HT1080 (cell line): ENCODE results near the gene ZMYND8. TPM values are rescaled to one million over a fixed set of nuclear protein-coding genes. Genes with fewer than 3 reads are reported as not detected.
"Not testable (repeated sequence)": the region's sequence is repeated elsewhere in the genome, so short reads cannot be mapped to it uniquely, and the experiment has no call there.

Experiments used
- DNase-seq: peaks from one replicate; pipeline ENCODE4 v3.0.0-alpha.2; 2015; ENCODE audit warnings: low read depth
- total RNA-seq: library from RNA; depleted of rRNA; stranded (reverse); fragments of >200 nt; shearing (Covaris generic); gene quantifications from 2 replicates; pipeline ENCODE4 v1.2.3, GENCODE V29; 2014

ZMYND8 gene
- total RNA-seq, 1 experiment from 2014 or later = 23.7 TPM

DNA sequence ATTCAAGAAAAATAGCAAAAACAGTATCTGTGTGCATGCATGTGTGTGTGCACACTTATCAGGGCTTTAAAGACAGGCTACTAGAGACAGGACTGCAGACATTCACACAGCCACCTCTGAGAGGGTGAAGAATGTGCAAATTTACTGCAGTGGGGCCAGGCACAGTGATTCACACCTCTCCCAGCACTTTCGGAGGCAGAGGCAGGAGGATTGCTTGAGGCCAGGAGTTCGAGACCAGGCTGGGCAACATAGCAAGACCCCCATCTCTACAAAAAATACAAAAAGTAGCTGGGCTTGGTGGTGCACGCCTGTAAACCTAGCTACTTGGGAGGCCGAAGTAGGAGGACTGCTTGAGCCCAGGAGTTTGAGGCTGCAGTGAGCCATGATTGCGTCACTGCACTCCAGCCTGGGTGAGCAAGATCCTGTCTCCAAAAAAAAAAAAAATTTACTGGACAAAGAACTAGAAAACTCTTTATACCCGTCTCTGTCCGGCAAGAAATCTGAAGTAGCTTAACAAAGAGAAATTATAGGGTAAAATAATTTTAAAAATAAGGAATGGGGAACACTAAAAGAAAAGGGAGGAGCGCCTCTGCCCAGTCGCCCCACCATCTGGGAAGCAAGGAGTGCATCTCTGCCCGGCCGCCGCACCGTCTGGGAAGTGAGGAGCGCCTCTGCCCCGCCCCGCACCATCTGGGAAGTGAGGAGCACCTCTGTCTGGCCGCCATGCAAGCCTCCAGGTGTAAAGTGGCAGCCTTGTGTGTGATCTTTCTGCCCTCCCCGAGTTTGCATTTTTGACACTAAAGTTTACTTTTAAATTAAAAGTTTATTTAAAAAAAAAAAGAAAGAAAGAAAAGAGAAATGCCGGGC lies 105.1 kb downstream of the ZMYND8 start:
- no peak for DNase-seq

DNA sequence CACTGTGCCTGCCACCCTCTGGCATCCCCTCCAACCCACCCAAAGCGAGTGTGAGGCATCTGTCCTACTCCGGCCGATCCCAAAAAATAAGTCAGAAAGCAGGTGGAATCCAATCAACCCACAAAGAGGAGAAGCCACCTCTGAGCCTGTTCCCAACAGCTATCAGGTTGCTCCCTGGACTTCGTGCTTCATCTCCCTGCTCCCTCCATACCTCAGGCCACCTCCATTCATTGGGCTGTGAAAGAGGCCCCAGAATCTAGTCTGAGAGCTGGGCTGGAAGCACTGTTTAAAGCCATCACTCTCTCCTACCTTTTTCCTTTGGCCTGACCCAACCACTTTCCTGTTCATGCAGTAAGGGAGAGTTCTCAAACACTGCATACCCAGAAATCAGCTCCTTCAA lies 106.1 kb downstream of the ZMYND8 start:
- no peak for DNase-seq

DNA sequence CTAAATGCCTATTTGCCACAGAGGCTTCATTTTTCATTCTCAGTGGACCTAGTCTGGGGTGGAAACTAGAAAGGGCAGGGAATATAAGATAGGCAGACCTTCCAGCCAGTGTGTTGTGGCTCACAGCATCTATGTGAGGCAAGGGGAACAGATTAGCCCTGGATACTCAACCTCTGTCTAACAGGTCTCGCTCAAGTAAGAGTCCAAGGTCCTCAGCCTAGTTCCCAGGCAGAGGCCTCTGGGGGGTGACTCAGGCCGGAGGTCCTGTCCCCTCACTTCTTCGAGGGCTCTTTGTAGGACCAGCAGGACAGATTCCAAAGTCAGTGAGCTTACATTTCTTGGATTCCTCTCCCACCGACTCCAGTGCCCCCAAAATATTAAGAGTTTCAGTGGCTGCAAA lies 106.6 kb downstream of the ZMYND8 start:
- DNase-seq = no peak

GRCh38 chr20:47248448-47248966 lies 108.0 kb downstream of the ZMYND8 start:
- no peak for DNase-seq

DNA sequence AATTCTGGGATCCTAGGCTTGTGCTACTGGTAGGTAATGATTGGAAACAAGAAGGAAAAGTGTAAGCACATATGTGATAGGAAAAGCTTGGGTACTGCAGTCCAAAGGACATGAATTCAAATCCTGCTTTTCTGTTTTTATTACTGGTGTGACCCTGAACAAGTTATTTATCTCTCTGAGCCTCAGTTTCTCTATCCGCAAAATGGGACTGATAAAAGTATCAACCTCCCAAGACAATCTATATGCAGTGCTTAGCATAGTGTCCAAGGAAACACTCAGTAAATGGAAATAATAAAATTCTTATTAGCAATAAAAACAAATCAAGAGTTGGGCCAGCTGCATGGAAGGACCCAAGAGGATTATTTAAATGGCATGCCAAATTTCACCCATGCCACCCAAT lies 108.5 kb downstream of the ZMYND8 start:
- DNase-seq = no peak

DNA sequence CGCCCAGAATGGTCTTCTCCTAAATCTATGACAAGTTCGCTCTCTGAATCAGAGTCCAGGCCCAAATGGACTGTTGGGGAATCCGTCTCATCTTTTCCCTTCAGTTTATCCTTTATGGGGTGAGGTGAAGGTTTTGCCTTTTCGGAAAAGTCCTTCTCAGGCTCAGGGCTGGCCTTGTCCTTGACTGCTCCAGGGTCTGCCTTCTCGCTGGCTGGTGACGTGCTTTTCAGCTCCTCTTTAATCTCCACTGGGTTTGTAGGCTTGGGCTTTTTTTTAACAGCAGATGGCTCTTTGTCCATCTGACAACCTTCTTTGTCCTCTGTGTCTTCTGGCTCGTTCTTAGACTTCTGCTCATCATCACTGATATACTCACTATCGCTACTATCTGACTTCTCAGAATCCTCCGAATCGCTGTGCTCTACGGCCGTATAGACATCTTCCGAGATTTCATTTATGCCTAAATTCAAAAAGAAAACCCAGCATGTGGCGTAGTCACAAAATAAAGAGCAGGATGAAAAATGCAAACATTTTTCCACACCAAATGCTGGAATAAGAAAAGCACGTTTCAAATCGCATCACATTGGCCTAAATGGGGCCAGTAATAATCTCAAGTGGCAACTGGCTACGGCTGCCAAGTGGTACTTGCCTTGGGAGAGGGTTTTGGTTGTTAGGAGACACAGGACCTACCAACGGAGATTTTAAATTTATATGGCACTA lies 110.3 kb downstream of the ZMYND8 start:
- DNase-seq = no peak

DNA sequence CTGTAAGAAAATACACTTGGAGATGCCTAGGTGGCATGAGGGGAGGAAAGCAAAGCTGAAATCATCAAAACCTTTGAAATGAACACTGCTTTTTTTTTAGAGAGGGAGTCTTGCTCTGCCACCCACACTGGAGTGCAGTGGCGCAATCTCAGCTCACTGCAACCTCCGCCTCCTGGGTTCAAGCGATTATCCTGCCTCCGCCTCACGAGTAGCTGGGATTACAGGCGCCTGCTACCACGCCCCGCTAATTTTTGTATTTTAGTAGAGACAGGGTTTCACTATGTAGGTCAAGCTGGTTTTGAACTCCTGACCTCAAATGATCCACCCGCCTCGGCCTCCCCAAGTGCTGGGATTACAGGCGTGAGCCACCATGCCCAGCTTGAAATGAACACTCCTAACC lies 111.3 kb downstream of the ZMYND8 start:
- DNase-seq = not testable (repeated sequence)

DNA sequence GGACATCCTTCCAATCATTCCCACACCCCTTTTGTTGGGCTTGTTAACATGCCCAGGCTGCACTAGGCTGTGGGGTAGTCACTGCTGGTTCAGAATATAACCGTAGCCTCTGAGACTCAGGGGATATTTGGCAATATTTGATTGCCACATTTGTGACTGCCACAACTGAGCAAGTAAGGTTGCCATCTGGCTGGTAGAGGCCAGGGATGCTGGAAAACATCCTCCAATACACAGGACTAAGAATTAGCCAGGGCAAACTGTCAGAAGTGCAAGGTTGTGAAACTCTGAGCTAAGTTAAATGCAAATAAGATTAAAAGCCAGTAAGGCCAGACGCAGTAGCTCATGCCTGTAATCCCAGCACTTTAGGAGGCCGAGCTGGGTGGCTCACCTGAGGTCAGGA lies 112.0 kb downstream of the ZMYND8 start:
- DNase-seq = no peak

DNA sequence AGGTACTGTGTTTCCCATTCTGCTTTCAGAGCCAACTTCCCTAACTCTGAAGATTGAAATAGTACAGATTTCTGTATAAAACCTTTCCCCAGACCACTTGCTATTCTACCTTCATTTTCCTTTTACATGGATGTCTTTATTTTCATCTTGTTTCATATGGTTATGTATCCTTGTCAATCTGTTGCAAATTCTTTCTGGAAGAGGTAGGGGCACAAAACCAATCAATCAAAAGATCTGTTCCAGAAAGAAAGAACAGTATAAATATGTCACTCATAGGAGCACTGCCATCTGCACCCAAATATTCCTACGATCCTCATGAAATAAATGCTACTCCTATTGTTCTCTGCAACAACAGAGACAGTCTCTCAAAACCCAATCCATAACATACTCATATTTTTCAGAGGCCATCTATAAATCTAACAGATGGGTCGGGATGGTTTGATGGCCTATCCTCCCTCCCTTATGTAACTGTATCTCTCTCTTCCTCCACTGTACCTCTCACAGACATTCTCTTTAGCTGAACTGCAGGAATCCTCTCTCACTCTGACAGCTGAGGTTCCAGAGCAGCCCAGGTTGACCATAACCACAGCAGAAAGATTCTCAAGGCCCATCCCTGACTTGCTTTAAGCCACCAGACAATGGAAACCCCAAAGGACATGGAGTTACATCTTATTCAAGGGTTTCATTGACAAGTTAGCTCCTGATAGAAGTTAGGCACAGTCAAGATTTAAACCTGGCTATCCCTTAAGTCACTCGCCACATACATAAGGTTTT lies 112.8 kb downstream of the ZMYND8 start:
- no peak for DNase-seq

DNA sequence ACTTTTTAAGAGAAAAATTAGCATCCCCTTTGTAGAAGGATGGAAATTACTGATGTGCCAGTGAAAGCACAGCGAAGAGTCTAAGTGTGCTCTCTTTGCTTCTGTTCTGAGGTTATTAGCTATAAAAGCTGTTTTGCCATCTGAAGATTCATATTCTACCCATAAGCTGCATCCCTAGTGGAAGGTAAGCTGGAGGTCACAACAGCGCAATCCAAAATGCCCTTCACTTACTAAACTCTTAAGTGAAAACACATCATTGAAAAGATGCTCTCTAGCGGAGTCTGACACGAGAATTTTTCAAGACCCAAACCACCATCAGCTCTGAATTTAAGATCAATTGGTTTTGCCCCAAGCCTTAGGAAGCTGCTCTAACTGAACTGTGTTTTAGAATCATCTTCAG lies 113.5 kb downstream of the ZMYND8 start:
- no peak for DNase-seq

DNA sequence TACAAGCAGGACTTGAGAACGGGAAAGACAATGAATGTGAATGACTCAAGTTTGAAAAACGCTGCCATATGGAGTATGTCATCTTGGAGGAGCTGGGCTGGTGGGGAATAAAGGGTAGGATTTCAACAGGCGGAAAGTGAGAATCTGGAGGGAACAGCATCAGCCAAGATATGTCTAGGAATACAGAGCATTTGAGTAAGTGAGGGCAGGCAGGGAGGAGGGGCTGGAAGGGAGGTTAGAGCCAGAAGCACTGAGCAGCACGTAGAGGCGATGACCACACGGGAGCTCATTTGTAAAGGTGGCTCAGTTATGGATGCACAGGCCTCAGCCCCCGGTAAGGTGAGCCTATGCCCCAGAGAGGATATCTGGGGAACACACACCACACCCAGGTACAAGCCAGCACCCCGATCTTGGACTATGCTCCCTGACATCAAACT lies 115.1 kb downstream of the ZMYND8 start:
- DNase-seq = peak; percentile 17

DNA sequence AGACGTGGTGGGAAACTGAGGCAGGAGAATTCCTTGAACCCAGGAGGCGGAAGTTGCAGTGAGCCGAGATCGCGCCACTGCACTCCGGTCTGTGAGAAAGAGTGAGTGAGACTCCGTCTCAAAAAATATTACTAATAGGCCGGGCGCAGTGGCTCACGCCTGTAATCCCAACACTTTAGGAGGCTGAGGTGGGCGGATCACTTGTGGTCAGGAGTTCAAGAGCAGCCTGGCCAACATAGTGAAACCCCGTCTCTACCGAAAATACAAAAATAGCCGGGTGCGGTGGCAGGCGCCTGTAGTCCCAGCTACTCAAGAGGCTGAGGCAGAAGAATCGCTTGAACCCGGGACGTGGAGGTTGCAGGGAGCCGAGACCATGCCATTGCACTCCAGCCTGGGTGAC lies 116.4 kb downstream of the ZMYND8 start:
- DNase-seq = not testable (repeated sequence)

DNA sequence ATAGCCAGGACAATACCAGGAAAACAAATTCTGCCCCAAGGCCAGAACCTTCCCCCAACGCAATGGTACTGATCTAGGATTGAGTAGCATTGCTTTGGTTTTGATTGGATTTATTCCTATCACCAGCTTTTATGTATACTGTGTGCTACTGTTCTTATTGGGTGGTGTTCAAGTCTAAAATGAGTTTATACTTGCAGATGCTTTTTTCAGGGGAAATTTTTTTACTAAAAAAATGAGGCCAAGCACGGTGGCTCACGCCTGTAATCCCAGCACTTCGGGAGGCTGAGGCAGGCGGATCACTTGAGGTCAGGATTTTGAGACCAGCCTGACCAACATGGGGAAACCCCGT lies 116.8 kb downstream of the ZMYND8 start:
- no peak for DNase-seq

DNA sequence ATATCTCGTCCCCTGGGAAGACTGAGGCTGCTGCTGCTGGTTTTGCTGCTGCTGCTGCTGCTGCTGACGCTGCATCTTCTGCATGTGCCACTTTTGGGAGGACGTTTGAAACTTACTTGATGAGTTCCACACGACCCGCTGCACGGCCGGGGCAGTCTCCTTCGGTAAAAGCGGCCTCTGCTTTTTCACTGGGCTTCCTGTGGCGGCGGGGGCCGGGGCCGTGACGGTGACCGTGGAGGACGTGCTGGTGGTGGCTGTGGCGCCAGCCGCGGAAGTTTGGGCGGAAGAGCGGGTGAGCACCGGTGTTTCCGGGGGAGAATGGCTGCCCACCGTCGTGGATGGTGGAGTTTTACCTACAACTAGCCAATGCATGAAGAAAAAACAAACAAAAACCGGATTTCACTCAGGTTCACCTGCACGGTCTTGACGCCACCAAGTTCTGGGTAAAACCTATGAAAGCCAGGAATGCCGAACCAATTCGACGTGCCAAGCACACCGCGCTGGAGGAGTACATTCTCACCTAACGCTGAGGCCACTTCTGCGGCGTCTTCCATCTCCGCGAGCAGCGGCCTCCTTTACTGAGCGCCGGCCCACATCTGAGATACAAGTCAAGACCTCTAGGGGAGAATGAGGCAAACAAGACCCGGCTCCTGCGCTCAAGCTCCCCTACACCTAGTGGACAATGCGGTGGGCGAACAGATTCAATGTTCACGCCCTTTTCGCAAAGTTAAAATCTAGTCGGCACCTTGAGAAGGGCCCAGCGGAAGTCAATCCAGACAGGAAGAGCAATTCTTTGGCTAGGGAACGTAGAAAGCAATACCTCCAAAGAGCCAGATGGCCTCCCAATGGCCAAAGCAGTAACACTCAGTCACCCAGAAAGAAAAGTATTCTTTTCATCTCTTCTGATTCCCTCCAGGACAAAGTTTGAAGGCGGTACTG lies 117.5 kb downstream of the ZMYND8 start:
- no peak for DNase-seq

DNA sequence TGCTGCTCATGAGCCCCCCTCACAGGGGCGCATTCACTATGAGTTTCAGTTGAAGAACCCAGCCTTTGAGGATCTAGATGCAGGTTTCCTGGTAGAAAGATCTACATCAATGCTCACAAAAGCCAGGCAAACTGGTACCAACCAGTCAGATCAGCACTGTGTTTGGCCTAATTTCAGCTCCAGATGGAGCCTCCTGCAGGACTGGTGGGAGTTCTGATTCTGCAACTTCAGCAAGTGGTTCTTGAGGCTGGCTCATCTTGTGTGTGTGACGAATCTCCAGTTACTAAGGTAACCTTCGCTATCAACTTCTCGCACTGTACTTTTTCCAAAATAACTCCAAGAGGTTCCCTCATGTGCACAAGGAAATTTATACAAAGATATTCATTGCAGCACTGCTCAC lies 118.8 kb downstream of the ZMYND8 start:
- no peak for DNase-seq

DNA sequence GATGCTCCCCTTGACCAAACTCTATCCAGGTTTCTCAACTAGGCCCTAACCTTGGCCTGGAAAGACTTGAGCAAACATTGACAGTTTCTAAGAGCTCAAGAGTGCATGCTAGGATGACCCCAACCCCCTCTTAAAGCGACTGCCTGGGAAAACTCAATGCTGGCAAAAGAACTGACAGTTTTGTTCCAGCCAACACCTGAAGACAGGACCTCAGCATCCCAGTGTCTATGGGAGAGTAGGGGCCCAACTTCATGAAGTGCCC lies 119.9 kb downstream of the ZMYND8 start:
- no peak for DNase-seq

- DNase-seq = no peak
Measured at GRCh38 chr20:47235853-47236638, 120.5 kb downstream of the ZMYND8 start.

DNA sequence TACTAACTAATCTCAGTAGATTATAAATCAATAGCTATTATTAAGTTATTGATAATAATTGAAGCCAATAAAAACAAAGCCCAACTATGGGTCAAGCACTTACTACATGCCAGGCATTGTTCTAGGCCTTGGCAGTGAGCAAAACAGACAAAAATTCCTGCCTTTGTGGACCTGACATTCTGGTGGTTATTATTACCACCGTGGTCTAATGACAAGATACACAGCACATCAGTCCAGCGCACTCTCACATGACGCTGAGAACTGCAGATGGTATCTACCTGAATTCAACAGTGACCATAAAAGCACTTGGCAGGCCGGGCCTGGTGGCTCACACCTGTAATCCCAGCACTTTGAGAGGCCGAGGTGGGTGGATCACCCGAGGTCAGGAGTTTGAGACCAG lies 121.4 kb downstream of the ZMYND8 start:
- DNase-seq = no peak

DNA sequence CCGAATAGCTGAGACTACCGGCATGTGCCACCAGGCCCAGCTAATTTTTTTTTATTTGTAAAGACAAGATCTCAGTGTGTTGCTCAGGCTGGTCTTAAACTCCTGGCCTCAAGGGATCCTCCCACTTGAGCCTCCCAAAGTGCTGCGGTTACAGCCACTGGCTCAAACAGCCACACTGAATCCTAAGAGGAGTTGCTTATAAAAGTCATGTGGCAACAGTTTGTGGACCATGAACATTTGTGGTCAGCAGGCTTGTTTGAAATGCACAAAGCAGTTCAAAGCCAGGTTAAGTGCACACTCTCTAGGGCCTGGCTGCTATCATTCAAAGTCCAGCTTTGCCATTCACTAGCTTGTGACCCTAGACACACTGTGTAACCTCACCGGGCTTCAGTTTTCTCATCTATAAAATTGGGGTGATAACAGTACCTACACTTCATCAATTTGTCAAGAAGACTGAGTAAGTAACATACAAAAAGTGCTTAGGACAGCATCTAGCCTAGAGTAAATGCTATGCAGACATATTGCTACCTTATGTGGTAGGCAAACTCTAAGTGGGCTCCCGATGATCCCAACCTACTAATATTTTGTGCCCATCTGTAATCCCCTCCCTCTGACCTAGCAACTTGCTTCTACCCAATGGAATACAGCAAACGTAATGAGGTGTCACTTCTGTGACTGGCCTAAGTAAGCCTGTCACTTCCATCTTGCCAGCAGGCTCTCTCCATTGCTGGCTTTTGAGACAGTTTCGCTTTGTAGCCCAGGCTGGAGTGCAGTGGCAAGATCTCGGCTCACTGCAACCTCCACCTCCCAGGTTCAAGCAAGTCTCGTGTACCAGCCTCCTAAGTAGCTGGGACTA lies 122.9 kb downstream of the ZMYND8 start:
- DNase-seq = no peak
